Middle frontal gyrus (tissue), 1 donor: ENCODE results near the gene SH3BP2.

Experiments
- DNase-seq: peaks from one replicate; pipeline ENCODE4 v3.0.0-alpha.2; 2015; ENCODE audit warnings: low spot score; ENCODE audit errors: extremely low spot score

Gene SH3BP2

DNA sequence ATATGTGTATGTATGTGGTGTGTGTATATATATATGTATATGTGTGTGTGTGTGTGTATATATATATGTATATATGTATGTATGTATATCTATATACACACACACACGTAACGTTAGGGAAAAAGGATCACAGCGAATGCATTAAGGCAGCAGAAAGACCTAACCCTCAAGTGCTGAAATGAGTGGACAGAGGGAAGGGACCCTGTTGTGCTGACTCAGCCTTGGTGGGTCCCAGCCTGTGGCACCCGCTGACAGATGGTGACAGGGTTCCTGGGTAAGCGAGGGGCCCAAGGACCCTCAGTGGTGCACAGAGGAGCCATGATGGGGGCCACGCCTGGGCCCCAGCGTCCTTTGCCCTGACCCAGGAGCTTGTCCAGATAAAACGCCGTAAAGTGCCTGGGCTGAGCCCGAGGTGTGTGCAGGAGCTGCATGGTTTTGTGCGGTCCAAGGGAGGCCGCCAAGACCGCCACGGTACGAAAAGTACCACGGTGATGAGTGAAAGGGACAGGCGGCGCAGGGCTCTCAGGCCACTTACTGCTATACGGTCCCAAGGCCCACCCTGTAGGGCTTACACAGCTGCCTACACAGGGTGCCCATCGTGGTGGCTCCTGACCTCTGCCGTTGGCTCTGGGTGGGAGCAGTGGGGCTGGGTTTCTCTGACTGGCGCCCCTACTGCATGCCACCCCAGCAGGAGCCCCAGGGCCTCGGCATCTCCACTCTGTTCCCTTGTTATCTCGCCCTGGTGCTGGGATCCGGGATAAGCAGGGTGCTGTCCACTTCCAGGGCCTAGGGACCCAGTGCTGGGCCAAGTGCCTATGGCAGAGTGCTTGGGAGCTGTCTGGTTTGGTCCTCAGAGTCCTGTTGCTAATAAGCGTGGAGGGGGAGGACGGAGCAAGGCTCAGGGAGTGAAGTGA, 10.0 kb downstream of the SH3BP2 start:
- no peak for DNase-seq

GRCh38 chr4:2803624-2804448, 11.0 kb downstream of the SH3BP2 start:
- DNase-seq, result no peak

- DNase-seq, result no peak
Measured at GRCh38 chr4:2804449-2804972, 11.6 kb downstream of the SH3BP2 start.

- no peak for DNase-seq
Measured at GRCh38 chr4:2804973-2805501, 12.2 kb downstream of the SH3BP2 start.

DNA sequence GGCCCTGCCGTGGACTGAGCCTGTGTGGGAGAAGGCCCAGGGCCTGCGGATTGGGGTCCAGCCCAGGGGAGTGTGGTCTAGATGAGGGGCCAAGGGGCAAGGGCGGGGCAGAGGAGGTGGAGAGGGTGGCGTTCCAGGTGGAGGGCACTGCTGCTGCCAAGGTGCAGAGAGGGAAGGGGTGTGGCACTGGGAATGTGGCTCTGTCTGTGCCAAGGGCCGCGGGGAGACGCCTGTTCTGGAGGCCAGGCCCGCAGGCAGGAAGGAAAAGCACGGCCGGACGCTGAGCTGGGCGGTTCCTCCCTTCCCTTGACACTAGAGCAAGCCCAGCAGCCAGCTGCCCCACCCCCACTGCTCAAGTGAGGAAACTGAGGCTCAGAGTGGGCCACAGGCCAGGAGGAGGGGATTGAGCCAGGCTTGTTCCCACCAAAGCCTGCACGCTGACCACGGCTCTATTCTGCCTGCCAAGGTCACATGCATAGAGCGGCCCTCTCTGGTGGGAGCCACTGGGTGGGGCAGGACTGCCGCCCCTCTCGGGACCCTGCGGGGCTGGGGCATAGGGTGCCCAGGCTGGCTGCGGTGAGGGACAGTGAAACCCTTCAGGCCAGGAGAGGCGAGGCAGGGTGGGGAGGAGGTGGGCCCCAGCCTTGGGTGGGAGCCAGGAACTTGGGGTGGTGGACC, 13.0 kb downstream of the SH3BP2 start:
- DNase-seq, result no peak

DNA sequence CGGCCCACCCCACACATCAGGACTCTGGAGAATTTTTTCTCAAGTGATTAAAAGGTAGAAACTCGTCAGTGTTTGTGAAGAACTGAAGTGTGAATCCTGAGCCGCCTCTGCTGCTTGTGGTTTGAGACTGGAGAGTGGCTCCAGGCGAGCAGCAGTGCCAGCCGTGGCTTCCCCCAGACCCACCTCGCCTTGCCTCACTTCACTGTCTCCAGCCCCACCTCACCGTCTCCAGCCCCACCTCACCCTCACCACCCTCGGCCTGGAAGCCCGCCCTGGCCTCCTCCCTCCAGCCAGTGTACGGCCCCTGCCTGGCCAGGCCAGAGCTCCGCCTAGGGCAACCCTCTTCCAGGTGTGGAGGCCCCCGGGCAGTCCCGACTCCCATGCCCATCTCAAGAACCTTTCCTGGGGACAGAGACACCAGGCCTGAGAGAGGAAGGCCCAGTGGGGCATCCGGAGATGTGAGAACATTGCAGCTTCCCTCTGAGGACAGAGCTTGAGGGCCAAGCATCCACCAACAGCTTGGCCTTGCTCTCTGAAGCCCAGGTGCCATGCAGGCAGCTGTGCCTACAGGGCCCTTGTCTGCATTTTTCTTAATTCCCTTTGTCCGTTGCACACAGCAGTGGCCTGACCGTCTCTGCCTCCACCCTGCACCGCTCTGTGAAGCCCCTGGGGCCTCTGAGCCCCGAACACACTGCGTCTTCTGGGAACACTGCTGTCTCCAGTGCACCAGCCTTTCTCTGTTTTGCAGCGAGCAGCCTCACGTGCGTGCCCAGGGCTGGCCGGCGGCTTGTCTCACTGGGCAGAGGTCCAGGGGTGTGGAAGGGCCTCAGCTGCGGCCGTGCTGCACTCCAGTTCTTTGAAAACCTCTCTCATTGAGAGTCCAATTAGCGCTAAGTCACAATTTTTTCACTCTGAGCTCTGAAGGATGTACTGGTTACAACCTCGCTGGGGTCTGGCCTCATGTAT, 13.8 kb downstream of the SH3BP2 start:
- DNase-seq, result peak; percentile 24

GRCh38 chr4:2807571-2807970, 14.7 kb downstream of the SH3BP2 start:
- DNase-seq, result no peak

- DNase-seq, result no peak
Measured at GRCh38 chr4:2808001-2808400, 15.1 kb downstream of the SH3BP2 start.

DNA sequence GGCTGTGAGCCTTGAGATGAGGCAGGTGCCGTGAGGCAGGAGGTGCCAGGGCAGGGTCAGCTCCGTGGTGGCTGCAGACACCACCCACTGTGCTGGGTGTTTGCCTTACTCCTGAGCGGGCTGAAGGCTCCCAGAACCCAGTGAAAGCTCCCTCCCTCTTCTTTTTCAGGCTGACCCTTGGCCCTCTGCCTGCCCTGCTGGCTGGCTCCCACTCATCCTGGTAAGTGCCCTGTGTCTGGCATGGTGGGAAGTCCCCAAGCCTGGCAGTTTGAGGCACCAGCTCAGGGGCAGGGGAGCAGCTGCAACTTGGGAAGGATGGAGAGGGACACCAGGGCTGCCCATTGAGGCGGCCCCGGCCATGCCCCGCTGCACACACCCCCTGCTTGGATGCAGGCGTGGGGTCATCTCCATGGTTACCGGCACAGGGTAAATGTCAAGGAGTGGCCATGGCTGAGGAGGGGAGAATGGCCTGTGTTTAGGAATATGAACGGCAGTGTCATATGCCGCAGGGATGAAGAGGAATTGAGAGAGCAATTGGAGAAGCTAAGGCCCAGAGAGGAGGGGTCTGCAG, 16.8 kb downstream of the SH3BP2 start:
- no peak for DNase-seq

- no peak for DNase-seq
Measured at GRCh38 chr4:2810388-2810787, 17.5 kb downstream of the SH3BP2 start.

- DNase-seq, result no peak
Measured at GRCh38 chr4:2811830-2812611, 19.1 kb downstream of the SH3BP2 start.

- DNase-seq, result no peak
Measured at GRCh38 chr4:2812612-2813354, 19.9 kb downstream of the SH3BP2 start.

DNA sequence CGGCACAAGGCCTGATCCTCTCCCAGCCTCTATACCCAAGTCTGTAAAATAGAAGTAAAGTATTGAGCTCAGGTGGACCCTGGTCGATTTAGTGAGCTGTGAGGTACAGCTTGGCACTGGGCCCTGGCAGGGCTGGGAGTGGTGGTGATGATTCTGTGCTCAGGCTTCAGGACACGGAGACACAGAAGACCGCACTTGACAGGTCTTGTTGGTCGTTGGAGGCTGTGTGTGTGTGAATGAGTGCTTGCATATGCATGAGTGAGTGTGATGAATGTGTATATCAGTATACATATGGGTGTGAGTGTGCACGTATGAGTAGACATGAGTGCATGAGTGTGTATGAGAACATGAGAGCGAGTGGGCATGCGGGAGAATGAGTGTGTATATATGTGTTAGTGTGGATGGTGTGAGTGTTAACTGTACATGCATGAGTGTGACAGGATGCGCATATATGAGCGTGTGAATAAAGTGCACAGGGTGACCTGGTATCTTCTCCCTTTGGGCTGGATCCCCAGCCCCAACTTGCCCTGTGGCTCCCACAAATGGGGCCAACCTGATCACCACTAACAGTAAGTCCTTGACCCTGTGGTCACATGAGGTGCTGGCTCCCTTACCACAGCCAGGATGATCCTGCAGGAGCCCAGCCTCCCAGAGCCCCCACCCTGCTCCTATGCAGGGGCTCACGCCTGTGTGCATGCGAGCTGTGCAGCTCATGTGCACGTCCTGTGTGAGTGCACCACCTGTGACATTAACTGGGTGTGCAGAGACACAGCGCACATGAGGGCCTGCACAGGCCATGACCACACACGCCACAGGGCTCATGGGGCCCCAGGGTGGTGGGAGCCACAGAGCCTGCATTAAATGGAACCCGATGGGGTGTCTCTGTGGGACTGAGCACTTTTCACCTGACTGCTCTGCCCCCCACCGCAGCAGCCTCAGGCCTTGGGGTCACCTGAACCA, 20.8 kb downstream of the SH3BP2 start:
- DNase-seq, result no peak

- no peak for DNase-seq
Measured at GRCh38 chr4:2814627-2815270, 21.9 kb downstream of the SH3BP2 start.

DNA sequence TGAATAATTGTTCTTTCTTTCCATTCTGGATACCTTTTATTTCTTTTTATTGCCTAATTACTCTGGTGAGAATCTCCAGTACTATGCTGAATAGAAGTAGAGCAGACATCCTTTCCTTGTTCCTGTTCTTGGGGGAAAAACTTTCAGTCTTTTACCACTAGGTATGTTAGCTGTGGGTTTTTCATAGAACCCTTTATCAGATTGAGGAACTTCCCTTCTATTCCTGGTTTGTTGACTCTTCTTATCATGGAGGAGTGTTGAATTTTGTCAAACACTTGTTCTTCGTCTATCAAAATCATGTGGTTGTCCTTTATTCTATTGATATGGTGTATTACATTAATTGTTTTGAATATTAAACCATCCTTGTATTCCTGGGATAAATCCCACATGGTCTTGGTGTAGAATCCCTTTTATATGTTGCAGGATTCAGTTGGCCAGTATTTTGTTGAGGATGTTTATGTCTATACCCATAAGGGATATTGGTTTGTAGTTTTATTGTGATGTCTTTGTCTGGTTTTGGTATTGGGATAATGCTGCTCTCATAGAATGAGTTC, 23.6 kb downstream of the SH3BP2 start:
- DNase-seq, result no peak

DNA sequence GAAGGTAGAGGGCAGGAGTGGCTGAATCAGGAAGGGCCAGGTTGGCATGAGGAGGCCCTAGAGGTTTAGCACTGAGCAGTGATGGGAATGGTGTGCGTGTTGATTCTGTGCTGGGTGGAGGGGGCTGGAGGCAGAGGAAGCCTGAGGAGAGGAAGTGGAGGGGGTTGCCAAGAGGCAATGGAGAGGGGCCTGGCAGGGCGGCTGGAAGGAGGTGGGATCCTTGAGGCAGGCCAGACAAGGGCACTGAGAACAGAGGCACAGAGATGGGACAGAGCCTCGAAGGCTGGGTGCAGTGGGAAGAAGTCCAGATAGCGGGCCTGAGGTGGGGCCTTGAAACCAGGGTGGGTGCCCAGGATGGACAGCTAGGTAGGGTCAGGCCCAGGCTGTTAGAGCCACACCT, 24.3 kb downstream of the SH3BP2 start:
- no peak for DNase-seq
